Fibroblast of lung (primary cell): Measurements from ENCODE around the gene TAF11. TPM values are rescaled to one million over a fixed set of nuclear protein-coding genes. Genes with fewer than 3 reads are reported as not detected.

Experiments
- DNase-seq, 2 donors: peaks; one replicate each; pipeline versions ENCODE4 v3.0.0 to v3.0.0-alpha.2; 2010; ENCODE audit warnings: low read depth in 2 of 2
- H2AFZ ChIP-seq: 2 replicates; pipeline ENCODE4 v1.5.1; 2012; ENCODE audit warnings: low read length, control low read depth, inconsistent platforms
- H3K27ac ChIP-seq: 2 replicates; pipeline ENCODE4 v1.5.1; 2011; ENCODE audit warnings: low read length, control low read depth; ENCODE audit not compliant: insufficient read depth
- H3K27me3 ChIP-seq: 2 replicates; pipeline ENCODE4 v1.5.1; 2011; ENCODE audit warnings: mild to moderate bottlenecking, low read length; ENCODE audit not compliant: control insufficient read depth, insufficient read depth
- H3K36me3 ChIP-seq: 2 replicates; pipeline ENCODE4 v1.5.1; 2011; ENCODE audit warnings: low read length; ENCODE audit not compliant: control insufficient read depth, insufficient read depth
- H3K4me1 ChIP-seq: 2 replicates; pipeline ENCODE4 v1.5.1; 2011; ENCODE audit warnings: low read length; ENCODE audit not compliant: control insufficient read depth, insufficient read depth; ENCODE audit errors: extremely low read depth
- H3K4me2 ChIP-seq: 2 replicates; pipeline ENCODE4 v1.5.1; 2011; ENCODE audit warnings: low read length, control low read depth; ENCODE audit not compliant: insufficient read depth; ENCODE audit errors: extremely low read depth
- H3K4me3 ChIP-seq, 4 experiments: fragments of 200-600 bp in 1 of 4; sonication (generic) in 1 of 4; replicated peaks in 1 of 4; 2 replicates each; pipeline ENCODE4 v1.5.1; 2011 to 2016; ENCODE audit warnings: low read length in 4 of 4, low read depth in 3 of 4, mild to moderate bottlenecking in 3 of 4, control low read depth in 2 of 4, inconsistent platforms in 1 of 4, mixed read lengths in 1 of 4; ENCODE audit not compliant: insufficient read depth in 1 of 4; ENCODE audit errors: control extremely low read depth in 1 of 4
- H3K79me2 ChIP-seq: 2 replicates; pipeline ENCODE4 v1.5.1; 2012; ENCODE audit warnings: mild to moderate bottlenecking, low read length, inconsistent platforms; ENCODE audit not compliant: control insufficient read depth, insufficient read depth
- H3K9ac ChIP-seq: 2 replicates; pipeline ENCODE4 v1.5.1; 2011; ENCODE audit warnings: mild to moderate bottlenecking, low read length, control low read depth; ENCODE audit not compliant: insufficient read depth
- H3K9me3 ChIP-seq: 2 replicates; pipeline ENCODE4 v1.5.1; 2012; ENCODE audit warnings: low read depth, low read length; ENCODE audit not compliant: control insufficient read depth, insufficient read depth
- H4K20me1 ChIP-seq: 2 replicates; pipeline ENCODE4 v1.5.1; 2011; ENCODE audit warnings: low read length; ENCODE audit not compliant: control insufficient read depth, insufficient read depth; ENCODE audit errors: extremely low read depth
- CTCF ChIP-seq, 2 donors: IDR thresholded peaks in 1 of 2; conservative IDR thresholded peaks in 1 of 2; 1 replicate in 1 of 2; 2 replicates in 1 of 2; pipeline ENCODE4 v1.5.1; 2011 to 2012; ENCODE audit warnings: low read length in 2 of 2, control low read depth in 1 of 2, inconsistent platforms in 1 of 2, low read depth in 1 of 2, mild to moderate bottlenecking in 1 of 2
- EZH2 ChIP-seq: IDR thresholded peaks from 2 replicates; pipeline ENCODE4 v1.5.1; 2012; ENCODE audit warnings: low read length, control low read depth, mild to moderate bottlenecking; ENCODE audit errors: missing control alignments
- polyA plus RNA-seq, 2 donors: library from polyadenylated mRNA; depleted of rRNA in 1 of 2; stranded (reverse) in 1 of 2; unstranded in 1 of 2; fragments of >200 nt; gene quantifications; 2 replicates each; pipeline ENCODE4 v1.2.1, GENCODE V29; 2011 to 2012; ENCODE audit warnings: missing spikeins in 1 of 2
- total RNA-seq: library from RNA; depleted of rRNA; stranded (reverse); fragments of >200 nt; gene quantifications from 2 replicates; pipeline ENCODE4 v1.2.1, GENCODE V29; 2014

The TAF11 gene
- total and polyA plus RNA-seq, 2 donors (not counting 1 experiment from before 2014, with no cell fraction given) = 13.9 to 35.6 TPM

GRCh38 chr6:34908194-34908593 lies 20.4 kb upstream of the TAF11 start:
- Histone ChIP-seq H3K4me3 (no peak overlapping the region), H4K20me1 (no peaks in the 10 kb centered on the region), H3K9ac (no peak overlapping the region), H3K27ac (no peak overlapping the region), H3K79me2 (no peaks in the 10 kb centered on the region), H3K4me2 (no peak overlapping the region), H3K9me3 (no peaks in the 10 kb centered on the region), H3K27me3 (no peaks in the 10 kb centered on the region), H2AFZ (no peak overlapping the region), H3K36me3 (no peaks in the 10 kb centered on the region), H3K4me1 (no peaks in the 10 kb centered on the region)
- no peak for DNase-seq
- TF ChIP-seq CTCF (conservative IDR thresholded peaks at IDR 0.05 in 1 of 2, IDR thresholded peaks at IDR 0.05 in 1 of 2; ENCODE audit: low read depth in 1 of 2, low read length in 2 of 2) (no peak), EZH2 (no peak)

GRCh38 chr6:34906826-34907225 lies 19.0 kb upstream of the TAF11 start:
- no peaks in the 10 kb centered on the region for H4K20me1 ChIP-seq

GRCh38 chr6:34904990-34905613 lies 17.3 kb upstream of the TAF11 start:
- Histone ChIP-seq H3K4me2 (no peak overlapping the region), H3K27me3 (no peaks in the 10 kb centered on the region), H3K9ac (no peak overlapping the region), H3K36me3 (no peaks in the 10 kb centered on the region), H3K4me1 (no peaks in the 10 kb centered on the region), H4K20me1 (no peaks in the 10 kb centered on the region), H2AFZ (no peak overlapping the region), H3K4me3 (no peak overlapping the region), H3K9me3 (no peaks in the 10 kb centered on the region), H3K79me2 (no peaks in the 10 kb centered on the region), H3K27ac (no peak overlapping the region)
- no peak for TF ChIP-seq CTCF (conservative IDR thresholded peaks at IDR 0.05 in 1 of 2, IDR thresholded peaks at IDR 0.05 in 1 of 2; ENCODE audit: low read depth in 1 of 2, low read length in 2 of 2)
- TF ChIP-seq EZH2 = no peak
- no peak for DNase-seq

More at GRCh38 chr6:34906826-34907225, 19.0 kb upstream of the TAF11 start:
- TF ChIP-seq EZH2 = no peak
- TF ChIP-seq CTCF (conservative IDR thresholded peaks at IDR 0.05 in 1 of 2, IDR thresholded peaks at IDR 0.05 in 1 of 2; ENCODE audit: low read depth in 1 of 2, low read length in 2 of 2) = no peak
- Histone ChIP-seq H3K9ac (no peak overlapping the region), H3K4me2 (no peak overlapping the region), H3K27ac (no peak overlapping the region), H3K36me3 (no peaks in the 10 kb centered on the region), H2AFZ (no peak overlapping the region), H3K4me1 (no peaks in the 10 kb centered on the region), H3K27me3 (no peaks in the 10 kb centered on the region), H3K9me3 (no peaks in the 10 kb centered on the region), H3K4me3 (no peak overlapping the region), H3K79me2 (no peaks in the 10 kb centered on the region)
- no peak for DNase-seq
